T-helper 22 cell (primary cell): ENCODE results near the gene ERC1.
"Not testable (repeated sequence)": the region's sequence is repeated elsewhere in the genome, so short reads cannot be mapped to it uniquely, and the experiment has no call there.

ENCODE experiments used
- DNase-seq: peaks from one replicate; pipeline ENCODE4 v3.0.0-alpha.2; 2020; ENCODE audit warnings: low read depth

The ERC1 gene

DNA sequence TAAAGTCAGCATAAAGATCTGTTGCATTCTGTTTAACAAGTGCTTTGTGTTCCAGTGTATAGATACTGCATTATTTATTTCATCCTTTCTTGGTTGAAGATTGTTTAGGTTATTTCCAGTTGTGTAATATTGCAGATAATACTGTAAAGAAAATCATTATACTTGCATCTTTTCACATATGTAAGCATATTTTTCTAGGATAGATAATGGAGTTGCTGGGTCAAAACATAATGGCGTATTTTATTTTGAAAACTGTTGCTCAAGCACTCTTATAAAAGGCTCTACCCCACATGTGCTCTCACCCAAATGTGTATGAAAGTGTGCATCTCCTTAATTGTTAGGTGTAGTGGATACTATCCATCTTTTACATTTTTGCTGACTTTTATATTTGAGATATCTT is 329.0 kb downstream of the ERC1 start:
- DNase-seq, result no peak

GRCh38 chr12:1322821-1323220 is 331.8 kb downstream of the ERC1 start:
- DNase-seq, result no peak

- no peak for DNase-seq
Observed at GRCh38 chr12:1324099-1324498, 333.1 kb downstream of the ERC1 start.

DNA sequence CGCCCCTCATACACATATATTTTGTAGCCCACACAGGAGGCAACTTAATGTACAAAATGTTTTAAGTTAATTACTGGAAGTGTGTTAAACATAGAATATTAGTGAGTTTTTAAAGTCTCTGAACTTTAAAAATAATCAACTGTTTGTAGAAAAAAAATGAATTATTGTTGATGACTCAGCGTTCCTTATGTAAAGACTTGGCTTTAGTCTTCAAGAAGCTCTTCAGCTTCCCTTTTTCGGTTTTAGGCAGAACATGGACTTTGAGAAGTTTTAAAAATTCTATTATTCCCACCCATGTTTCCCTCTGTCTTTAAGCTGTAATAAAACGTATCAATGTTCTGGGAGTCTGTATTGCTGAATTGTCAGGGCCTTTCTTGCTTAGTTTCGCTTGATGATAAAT is 333.9 kb downstream of the ERC1 start:
- no peak for DNase-seq

GRCh38 chr12:1325666-1326065 is 334.6 kb downstream of the ERC1 start:
- DNase-seq, result no peak

DNA sequence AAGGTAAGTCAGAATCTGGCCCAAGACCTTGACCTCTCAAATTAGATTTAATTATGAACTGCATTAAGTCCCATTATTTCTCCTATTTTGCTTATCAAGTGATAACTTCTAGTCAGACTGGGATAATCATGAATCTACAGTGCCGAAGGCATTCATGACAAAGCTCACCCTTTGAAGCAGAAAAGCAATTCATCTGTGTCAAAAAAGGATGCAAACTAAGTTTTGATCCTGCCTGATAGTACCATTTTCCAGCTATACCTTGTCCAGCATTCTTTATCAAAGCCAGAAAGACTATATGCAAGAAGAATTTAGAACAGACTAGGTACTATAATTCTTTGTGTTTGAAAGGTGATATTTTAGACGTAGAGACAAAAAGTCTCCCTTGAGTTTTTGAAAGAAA is 335.2 kb downstream of the ERC1 start:
- no peak for DNase-seq

- no peak for DNase-seq
Observed at GRCh38 chr12:1328391-1328790, 337.4 kb downstream of the ERC1 start.

- no peak for DNase-seq
Observed at GRCh38 chr12:1329784-1330476, 338.9 kb downstream of the ERC1 start.

GRCh38 chr12:1330477-1330827 is 339.4 kb downstream of the ERC1 start:
- no peak for DNase-seq

DNA sequence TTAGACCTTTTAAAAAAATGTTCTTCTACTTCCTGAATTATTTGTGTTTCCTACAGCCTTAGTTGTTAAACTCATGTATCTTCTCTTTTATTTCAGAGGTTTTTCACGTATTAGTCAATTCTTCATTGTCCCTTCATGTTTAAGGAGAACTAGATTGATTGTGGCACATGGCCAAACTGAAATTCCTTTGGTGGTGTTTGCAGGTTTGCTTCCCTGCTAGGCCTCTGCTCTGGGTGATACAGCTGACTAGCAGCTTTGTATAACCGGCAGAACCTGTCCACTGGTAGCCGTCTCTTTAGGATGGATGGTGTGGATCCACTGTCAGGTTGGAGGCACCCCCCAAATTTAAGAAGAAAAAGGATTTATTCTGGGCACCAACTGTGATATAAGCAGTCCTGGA is 341.3 kb downstream of the ERC1 start:
- no peak for DNase-seq

DNA sequence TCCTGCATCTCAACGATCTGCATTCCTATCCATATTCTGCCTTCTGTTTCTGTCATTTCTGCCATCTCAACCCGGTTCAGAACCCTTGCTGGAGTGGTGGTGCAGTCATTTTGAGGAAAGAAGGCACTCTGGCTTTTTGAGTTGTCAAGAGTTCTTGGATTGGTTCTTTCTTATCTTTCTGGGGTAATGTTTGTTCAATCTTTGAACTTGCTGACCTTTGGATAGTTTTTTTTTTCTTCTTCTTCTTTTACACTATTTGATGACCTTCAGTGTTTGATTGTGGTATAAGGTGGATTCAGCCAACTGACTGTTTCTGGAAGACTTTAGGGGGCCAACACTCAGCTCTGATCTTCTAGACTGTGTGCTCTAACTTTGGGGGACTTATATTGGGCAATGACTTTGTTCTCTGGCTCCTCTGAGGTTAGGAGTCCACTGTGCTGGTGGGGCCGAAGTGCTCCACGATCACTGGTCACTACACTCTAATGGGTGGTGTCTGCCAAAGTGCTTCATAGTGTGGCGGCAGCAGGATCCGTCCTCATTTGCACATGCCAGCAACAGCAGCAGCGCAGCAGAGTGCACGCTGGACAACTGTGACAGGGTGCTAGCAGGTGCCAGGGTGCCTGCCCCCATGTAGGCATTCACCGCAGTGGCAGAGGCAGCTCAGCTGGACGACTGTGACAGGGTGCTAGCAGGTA is 347.6 kb downstream of the ERC1 start:
- DNase-seq, result no peak

- not testable (repeated sequence) for DNase-seq
Observed at GRCh38 chr12:1339178-1339541, 348.1 kb downstream of the ERC1 start.

- DNase-seq, result no peak
Observed at GRCh38 chr12:1339618-1340319, 348.7 kb downstream of the ERC1 start.

DNA sequence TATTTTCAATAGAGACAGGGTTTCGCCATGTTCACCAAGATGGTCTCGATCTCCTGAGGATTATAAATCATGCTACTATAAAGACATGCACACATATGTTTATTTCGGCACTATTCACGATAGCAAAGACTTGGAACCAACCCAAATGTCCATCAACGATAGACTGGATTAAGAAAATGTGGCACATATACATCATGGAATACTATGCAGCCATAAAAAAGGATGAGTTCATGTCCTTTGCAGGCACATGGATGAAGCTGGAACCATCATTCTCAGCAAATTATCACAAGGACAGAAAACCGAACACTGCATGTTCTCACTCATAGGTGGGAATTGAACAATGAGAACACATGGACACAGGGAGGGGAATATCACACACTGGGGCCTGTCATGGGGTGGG is 350.2 kb downstream of the ERC1 start:
- not testable (repeated sequence) for DNase-seq

DNA sequence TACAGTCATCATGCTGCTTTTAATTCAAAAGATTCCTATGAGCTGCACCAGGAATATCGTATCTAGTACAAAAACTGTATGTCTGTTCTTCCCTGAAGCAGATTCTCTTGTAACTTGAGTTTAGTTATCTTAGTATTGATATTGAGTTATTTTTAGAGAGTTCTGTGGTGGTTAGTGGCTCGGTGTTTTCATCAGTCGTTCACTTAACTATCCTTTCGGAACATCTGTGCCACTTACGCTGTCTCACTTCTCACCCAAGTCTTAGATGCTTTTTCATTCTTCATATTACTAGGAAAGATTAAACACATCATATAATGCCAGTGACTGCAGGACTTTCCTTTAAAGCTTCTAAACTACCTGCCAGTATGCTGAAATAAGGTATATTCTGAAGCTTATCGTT is 352.4 kb downstream of the ERC1 start:
- DNase-seq, result no peak

DNA sequence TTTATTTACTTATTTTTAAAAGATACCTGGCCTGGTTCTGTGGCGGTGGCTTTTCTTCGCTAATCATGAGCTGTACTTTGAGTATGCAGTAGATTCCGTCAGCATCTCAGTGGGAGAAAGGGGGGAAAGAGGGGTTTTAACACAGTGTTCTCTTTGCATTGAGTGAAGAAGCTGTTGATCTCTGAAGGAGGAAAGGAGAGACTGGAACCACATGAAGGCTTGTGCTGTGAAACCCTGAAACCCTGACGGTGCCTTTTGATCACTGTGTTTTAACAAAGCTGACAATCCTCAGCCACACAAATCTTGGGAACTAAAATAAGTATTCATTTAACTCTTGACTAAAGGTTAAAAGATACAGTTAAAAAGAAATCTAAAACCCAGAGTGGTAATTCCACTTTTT is 353.2 kb downstream of the ERC1 start:
- no peak for DNase-seq

GRCh38 chr12:1346126-1346525 is 355.1 kb downstream of the ERC1 start:
- DNase-seq, result no peak

- DNase-seq, result no peak
Observed at GRCh38 chr12:1347294-1347693, 356.3 kb downstream of the ERC1 start.

DNA sequence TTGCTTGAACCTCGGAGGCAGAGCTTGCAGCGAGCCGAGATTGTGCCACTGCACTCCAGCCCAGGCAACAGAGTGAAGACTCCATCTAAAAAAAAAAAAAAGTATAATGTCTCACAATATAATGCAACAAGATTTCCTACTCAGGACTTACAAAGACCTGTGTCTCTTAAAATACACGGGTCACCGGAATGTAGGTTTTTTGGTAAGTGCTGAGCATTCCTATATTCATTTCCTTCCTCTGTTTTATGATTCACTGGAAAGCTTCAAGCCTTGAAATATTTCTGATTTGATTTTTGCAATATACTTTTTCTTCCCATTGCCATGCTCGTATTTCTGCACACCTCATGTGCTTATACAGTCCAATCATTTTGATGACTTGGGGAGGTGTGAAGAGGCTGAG is 357.6 kb downstream of the ERC1 start:
- no peak for DNase-seq

DNA sequence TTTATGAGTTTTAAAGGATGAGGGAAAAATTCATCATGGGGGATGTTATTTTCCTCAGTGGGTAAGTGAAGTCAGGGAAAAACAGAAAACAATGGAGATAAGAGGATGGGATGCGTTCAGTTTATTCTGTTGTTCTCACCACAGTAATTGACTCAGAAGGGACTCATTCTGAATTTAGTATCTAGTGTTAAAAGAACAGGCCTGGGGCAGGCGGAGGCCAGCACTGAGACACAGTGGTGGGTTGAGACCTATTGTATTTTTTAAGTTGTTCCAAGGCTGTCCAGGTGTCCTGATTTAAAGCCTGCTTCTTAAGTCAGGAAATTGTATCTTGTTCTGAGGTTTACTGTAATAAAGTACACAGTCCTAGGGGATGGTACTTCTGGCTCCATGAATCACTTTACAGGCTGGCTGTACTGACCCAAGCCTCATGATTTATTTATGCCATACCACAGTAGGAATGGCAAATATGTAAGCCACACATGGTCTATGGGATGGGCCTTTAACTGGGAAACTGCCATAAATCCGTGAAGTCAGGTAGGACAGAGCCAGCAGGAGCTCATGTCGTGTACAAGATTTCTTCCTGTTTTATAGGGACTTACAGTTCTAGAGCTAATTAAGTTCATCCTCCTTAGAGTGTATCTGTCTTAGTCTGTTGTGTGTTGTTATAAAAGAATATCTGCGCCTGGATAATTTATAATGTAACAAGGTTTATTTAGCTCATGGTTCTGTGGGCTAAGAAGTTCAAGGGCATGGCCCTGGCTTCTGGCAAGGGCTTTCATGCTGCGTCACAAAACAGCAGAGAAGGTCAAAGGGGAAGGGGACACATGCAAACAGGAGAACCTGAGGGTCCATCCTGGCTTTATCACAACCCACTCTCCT is 359.3 kb downstream of the ERC1 start:
- no peak for DNase-seq

DNA sequence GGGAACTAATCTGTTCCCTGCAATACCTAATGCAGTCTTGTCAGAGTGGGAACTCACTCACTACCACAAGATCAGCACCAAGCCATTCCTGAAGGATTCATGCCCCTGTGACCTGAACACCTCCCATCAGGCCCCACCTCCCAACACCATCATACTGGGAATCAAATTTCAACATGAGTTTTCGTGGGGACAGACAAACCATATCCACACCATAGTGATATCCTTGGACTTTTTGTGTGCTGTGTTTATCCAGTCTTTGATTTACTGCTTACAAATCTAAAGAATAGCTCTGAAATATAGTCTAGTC is 359.9 kb downstream of the ERC1 start:
- no peak for DNase-seq

- DNase-seq, result no peak
Observed at GRCh38 chr12:1351926-1352325, 360.9 kb downstream of the ERC1 start.

GRCh38 chr12:1353451-1353850 is 362.4 kb downstream of the ERC1 start:
- no peak for DNase-seq
